ENCODE data around the gene HP.
"Not testable (repeated sequence)": the region's sequence is repeated elsewhere in the genome, so short reads cannot be mapped to it uniquely, and the experiment has no call there.

HP gene

GRCh38 chr16:72044296-72044695 lies 10.0 kb upstream of the HP start:
- no peak for DNase-seq

- DNase-seq = no peak
Measured at GRCh38 chr16:72044825-72045359, 9.4 kb upstream of the HP start.

- no peak for DNase-seq
Measured at GRCh38 chr16:72049110-72049509, 5.2 kb upstream of the HP start.

GRCh38 chr16:72050769-72051464 lies 3.4 kb upstream of the HP start:
- DNase-seq = no peak

GRCh38 chr16:72051818-72052217 lies 2.5 kb upstream of the HP start:
- DNase-seq = no peak

- DNase-seq = no peak
Measured at GRCh38 chr16:72055911-72056310, 1.6 kb downstream of the HP start.

- not testable (repeated sequence) for DNase-seq
Measured at GRCh38 chr16:72057313-72057712, 3.0 kb downstream of the HP start.

GRCh38 chr16:72059060-72059459 lies 4.8 kb downstream of the HP start:
- not testable (repeated sequence) for DNase-seq

GRCh38 chr16:72060405-72060804 lies 6.1 kb downstream of the HP start:
- DNase-seq = no peak

- DNase-seq = no peak
Measured at GRCh38 chr16:72061564-72061963, 7.3 kb downstream of the HP start.

- no peak for DNase-seq
Measured at GRCh38 chr16:72064361-72064894, 10.1 kb downstream of the HP start.

- DNase-seq = no peak
Measured at GRCh38 chr16:72066747-72067146, 12.4 kb downstream of the HP start.

- DNase-seq = no peak
Measured at GRCh38 chr16:72068930-72069329, 14.6 kb downstream of the HP start.

GRCh38 chr16:72072514-72073342 lies 18.4 kb downstream of the HP start:
- DNase-seq = no peak

- no peak for DNase-seq
Measured at GRCh38 chr16:72073560-72074230, 19.4 kb downstream of the HP start.

GRCh38 chr16:72075067-72075466 lies 20.8 kb downstream of the HP start:
- not testable (repeated sequence) for DNase-seq

GRCh38 chr16:72076991-72077706 lies 22.8 kb downstream of the HP start:
- DNase-seq = not testable (repeated sequence)

- DNase-seq = no peak
Measured at GRCh38 chr16:72083778-72084404, 29.6 kb downstream of the HP start.

- no peak for DNase-seq
Measured at GRCh38 chr16:72084445-72084844, 30.1 kb downstream of the HP start.

GRCh38 chr16:72085002-72085401 lies 30.7 kb downstream of the HP start:
- DNase-seq = no peak

- no peak for DNase-seq
Measured at GRCh38 chr16:72091217-72091616, 36.9 kb downstream of the HP start.

GRCh38 chr16:72092832-72093447 lies 38.6 kb downstream of the HP start:
- DNase-seq = no peak
